GM21526 (cell line): ENCODE data around the gene CFAP54.
"Not testable (repeated sequence)": the region's sequence is repeated elsewhere in the genome, so short reads cannot be mapped to it uniquely, and the experiment has no call there.

Experiments used
- ATAC-seq: cut with Tn5 transposase; IDR thresholded peaks from one replicate; pipeline ENCODE4 v1.9.1; 2021; ENCODE audit warnings: moderate library complexity; ENCODE audit not compliant: unreplicated experiment, low FRiP score

The CFAP54 gene

GRCh38 chr12:96590970-96591369, 101.6 kb downstream of the CFAP54 start:
- no peak for ATAC-seq

DNA sequence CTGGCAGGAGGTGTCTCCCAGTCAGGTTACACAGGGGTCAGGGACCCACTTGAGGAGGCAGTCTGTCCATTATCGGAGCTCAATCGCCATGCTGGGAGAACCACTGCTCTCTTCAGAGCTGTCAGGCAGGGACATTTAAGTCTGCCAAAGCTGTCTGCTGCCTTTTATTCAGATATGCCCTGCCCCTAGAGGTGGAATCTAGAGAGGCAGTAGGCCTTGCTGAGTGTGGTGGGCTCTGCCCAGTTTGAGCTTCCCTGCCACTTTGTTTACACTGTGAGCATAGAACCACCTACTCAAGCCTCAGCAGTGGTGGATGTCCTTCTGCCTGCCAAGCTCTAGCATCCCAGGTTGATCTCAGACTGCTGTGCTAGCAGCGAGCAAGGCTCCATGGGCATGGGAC, 115.0 kb downstream of the CFAP54 start:
- ATAC-seq, result not testable (repeated sequence)

DNA sequence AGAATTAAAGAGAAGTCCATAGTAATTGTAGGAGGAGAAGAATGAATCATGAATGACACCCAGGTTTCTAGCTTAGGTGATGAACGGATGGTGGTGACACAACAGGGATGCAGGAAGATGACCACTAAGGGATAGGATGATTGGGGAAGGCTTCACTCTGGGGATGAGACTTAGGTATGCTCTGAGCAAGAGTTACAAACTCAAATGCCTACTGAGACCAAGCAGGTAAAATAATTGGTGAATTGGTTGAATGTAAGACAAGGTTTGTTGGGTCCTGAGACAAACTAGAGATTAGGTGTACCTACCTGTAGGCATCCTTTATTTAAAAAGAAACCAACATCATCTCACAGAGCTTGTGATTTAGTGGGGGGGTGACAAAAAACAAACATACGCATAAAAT, 116.3 kb downstream of the CFAP54 start:
- ATAC-seq, result no peak

DNA sequence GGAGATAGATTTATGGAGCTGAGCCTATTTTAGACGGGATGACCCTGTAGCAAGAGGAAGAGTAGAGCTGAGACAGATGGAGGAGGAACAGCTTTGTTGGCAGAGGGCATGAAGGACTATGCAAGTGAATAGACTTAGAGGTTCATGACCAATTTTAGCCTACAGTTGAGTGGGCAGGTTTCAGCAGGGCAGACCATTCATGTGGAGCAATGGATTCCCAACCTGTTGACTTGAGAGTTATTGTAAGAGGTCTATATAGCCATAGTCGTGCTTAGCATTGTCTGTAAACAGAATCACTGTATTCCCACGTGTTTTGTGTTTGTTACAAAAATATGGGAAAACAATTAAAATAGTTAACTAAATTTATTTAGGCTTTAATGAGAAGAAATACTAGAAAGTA, 116.8 kb downstream of the CFAP54 start:
- no peak for ATAC-seq

GRCh38 chr12:96606644-96607043, 117.3 kb downstream of the CFAP54 start:
- no peak for ATAC-seq

GRCh38 chr12:96617178-96617577, 127.8 kb downstream of the CFAP54 start:
- ATAC-seq, result no peak

- ATAC-seq, result no peak
Measured at GRCh38 chr12:96623155-96623554, 133.8 kb downstream of the CFAP54 start.

DNA sequence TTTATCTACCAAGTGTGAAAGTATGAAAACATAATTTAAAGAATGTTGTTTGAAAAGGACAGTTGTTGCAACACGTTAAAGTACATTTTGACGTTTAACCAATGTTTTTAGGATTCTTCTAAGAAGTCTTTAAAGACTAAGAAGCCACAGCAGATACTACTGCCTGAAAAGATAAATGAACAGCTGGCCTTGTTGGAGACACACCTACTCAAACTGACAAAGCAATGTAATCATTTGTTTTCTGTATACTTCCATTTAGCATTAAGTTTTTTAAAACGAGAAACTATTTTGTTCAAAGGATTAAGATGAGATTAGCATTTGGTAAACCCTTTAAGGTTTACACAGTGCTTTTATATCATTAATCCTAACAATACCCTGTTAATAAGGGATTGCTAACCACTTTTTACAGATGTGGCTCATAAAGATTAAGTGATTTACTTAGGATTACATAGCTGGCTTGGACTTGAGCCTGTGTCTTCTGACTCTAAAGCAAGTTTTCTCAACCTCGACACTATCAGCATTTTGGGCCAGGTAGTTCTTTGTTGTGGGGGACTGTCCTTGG, 134.4 kb downstream of the CFAP54 start:
- no peak for ATAC-seq

DNA sequence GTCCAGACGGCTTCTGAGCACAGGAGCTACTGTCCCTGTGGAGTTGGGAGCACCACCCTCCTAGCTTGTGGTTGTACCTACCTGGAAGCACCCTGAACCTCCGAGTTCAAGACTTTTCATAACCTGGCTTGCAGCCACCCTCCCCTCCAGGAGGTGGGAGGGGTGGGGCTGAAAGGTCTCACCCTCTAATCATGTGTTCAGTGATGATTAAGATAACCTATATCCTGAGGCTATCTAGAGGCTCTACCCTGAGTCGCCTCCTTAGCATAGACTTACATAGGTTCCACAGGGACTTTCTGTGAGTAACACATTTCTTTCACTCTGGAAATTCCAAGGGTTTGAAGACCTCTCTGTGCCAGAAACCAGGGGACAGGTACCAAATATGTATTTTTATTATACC, 146.5 kb downstream of the CFAP54 start:
- no peak for ATAC-seq

DNA sequence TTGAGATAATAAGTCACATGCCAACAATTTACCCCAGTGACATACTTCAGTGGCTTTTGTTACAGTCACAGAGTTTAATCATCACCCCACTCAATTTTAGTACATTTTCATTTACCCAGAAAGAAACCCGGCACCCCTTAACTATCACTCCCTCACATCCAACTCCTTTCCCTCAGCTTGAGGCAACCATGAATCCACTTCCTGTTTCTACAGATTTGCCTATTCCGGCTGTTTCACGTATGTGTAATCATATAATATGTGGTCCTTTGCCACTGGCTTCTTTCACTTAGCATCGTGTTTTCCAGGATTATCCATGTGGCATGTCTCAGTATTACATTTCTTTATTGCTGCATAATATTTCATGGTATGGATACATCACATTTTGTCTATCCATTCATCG, 147.5 kb downstream of the CFAP54 start:
- ATAC-seq, result no peak

DNA sequence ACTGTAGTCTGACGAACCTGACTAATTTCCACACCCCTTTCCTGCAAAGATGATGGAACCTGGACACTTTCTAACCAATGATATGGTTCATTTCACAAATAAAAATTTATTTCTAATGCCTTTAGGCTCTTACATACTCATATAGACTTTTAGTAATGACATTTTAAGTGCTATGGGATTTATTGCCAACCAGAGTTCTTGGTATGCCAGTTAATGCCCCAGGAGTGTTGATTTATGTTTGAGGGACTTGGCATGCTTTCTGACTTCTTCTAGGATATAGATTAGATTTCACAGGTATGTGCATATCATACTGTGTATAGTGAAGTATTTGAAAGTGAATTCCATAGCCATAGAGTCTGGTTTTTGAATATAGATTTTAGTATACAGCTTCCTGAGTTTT, 159.5 kb downstream of the CFAP54 start:
- no peak for ATAC-seq

DNA sequence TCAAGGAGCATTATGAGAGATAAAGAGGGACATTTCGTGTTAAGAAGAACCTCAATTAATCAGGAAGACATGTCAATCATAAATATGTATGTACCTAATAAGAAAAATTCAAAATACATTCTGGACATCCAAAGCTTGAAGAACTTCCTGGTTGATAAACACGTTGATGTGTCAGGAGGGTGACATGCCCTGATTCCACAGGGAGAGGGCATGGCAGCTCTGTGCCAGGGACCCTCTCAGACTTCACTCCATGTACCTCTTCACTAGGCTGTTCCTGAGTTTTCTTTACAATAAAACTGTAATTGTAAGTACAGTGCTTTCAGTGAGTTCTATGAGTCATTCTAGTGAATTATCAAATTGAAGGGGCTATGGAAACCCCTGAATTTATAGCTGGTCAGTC, 163.5 kb downstream of the CFAP54 start:
- ATAC-seq, result no peak

DNA sequence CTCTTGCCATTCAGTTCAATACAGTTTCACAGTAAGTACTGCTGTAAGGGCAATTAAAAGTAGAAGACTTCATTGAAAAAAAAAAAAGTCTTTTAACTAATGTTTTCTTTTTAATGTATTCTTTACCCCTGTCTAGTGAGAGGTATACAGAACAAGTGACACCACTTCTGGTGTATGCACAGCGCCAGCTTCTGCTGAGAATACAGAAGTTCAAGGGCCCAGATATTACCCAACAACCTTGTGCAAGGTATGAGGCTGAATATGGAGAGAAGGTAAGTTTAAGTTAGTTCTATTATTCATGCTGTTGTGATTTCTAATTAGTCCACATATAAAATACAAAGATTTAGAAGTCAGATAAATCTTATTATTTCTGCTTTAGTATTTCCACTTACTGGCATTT, 168.7 kb downstream of the CFAP54 start:
- no peak for ATAC-seq

DNA sequence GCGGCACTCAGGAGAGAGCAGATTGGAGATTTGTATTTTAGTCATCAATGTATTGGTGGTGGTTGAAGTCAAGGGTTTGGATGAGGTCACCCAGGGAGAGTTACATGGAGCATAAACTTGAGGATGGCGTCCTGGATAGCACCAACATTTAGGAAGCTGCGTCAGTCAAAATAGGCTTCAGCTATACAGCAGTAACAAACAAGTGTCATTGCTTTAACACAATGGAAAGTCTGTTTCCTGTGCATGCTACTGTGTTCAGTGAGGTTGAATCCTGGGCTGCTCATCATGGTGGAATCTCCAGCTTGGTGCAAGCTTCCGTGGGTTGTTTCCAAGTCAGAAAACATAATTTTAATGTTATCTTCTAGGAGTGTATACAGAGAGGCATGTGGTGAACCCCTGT, 180.4 kb downstream of the CFAP54 start:
- no peak for ATAC-seq

DNA sequence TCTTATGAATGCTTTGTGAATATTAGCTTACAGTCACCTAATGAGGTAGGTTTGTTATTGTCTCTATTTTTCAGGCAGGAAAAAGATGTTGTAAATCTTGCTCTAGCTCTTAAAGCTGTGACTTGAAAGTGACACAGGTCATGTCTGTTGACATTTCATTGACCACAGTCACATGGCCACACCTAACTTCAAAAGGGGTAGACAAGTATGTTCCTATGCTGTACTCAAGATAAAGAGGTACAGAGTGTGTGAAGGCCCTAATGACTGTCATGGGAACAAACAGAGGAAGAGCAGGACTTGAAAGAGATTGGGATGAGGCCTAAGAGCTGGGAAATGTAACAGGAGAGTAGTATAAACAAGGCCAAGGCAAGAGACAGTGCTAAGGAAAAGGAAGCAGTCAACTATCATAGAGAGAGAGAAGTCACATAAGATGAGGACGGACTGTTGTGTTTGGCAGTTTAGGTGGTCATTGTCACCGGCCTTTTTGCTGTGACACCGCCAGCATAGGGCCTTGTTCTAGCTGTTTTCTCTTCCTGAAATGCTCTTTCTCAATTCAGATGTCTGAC, 181.0 kb downstream of the CFAP54 start:
- no peak for ATAC-seq

DNA sequence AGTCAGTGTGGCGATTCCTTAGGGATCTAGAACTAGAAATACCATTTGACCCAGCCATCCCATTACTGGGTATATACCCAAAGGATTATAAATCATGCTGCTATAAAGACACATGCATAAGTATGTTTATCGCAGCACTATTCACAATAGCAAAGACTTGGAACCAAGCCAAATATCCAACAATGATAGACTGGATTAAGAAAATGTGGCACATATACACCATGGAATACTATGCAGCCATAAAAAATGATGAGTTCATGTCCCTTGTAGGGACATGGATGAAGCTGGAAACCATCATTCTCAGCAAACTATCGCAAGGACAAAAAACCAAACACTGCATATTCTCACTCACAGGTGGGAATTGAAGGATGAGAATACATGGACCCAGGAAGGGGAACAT, 186.1 kb downstream of the CFAP54 start:
- not testable (repeated sequence) for ATAC-seq

DNA sequence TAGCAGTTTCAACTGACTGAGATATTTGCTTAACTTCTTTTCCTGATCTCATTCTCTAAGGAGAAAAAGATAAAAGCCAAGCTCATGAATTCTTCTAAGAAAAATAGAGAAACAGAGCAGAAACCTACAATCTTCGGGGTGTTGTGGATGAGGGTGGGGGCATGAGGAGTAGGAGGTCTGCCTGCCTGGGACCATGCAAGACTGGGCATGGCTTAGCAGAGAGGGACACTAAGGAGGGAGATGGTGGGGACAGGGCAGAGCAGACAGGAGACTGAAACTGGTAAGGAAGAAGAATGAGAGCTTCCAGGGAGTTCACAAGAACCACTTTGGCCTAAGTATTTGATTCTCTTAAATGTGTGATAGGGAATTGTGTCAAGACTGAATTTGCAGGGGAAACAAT, 188.0 kb downstream of the CFAP54 start:
- no peak for ATAC-seq

- no peak for ATAC-seq
Measured at GRCh38 chr12:96687719-96688118, 198.3 kb downstream of the CFAP54 start.

GRCh38 chr12:96698521-96698920, 209.1 kb downstream of the CFAP54 start:
- ATAC-seq, result peak; percentile 26

GRCh38 chr12:96698965-96699364, 209.6 kb downstream of the CFAP54 start:
- peak; percentile 44 for ATAC-seq

GRCh38 chr12:96701856-96702255, 212.5 kb downstream of the CFAP54 start:
- no peak for ATAC-seq

DNA sequence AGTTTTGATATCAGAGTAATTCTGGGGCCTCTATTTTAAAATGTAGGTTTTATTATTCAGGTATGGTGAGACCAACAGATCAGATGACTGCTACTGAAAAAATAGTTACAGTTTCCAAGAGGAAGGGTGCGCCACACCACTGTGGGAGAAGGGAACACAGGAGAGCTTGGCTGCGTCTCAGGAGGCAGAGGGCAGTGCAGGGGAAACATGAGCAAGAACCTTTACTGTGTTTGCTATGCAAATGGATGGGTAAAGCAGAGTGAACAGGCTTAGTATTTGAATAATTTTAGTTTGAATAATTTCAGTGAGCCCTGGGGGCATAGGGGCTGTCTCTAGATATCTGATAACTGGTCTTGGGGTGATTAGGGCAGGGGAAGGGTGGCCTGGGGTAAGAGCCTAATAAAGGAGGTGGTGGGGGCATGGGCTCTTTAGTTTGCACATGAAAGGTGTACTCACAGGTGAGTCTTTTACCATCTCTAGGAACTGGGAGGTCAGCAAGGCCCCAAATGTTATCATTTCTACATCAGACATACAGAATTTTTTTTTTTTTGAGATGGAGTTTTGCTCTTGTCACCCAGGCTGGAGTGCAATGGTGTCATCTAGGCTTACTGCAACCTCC, 220.9 kb downstream of the CFAP54 start:
- no peak for ATAC-seq
